NOMO-1 treated with dmso at 0.1 percent for 144 hours (cell line): ENCODE measurements around the gene SPSB1.
"Not testable (repeated sequence)": the region's sequence is repeated elsewhere in the genome, so short reads cannot be mapped to it uniquely, and the experiment has no call there.

ENCODE experiments used
- DNase-seq: peaks from one replicate; lab custom pipeline; 2025; ENCODE audit not compliant: unreplicated experiment; lab: John Stamatoyannopoulos, UW

Gene SPSB1

GRCh38 chr1:9299571-9300541 is 7.2 kb downstream of the SPSB1 start:
- not testable (repeated sequence) for DNase-seq

GRCh38 chr1:9300573-9300972 is 7.9 kb downstream of the SPSB1 start:
- no peak for DNase-seq

DNA sequence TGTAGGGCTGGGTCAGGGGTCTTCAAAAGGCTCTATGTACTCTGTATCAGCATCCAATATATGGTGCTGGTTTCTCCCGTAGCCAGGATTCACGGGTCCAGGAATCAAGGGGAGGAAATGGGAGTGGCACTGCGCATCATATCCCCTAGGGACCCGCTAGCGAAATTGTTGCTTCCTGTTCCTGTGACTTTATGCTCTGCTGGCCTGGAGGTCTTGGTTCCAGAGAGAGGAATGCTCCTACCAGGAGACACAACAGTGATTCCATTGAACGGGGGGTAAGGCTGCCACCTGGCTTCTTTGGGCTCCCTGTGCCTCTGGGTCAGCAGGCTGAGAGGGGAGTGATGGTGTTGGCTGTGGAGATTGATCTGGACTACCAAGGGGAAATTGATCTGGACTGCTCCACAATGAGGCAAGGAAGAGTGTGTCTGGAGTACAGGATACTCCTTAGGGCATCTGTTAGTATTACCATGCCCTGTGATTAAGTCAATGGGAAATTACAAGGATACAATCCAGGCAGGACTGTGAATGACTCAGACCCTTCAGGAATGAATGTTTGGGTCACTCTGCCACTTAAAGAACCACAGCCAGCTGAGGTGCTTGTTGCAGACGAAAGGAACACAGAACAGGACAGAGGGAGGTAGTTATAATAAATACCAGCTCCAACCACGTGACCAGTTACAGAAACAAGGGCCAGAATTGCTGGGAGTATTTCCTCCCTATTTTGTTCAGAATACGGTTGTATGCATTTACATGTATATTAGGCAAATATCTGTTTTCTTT is 10.2 kb downstream of the SPSB1 start:
- DNase-seq, result no peak

DNA sequence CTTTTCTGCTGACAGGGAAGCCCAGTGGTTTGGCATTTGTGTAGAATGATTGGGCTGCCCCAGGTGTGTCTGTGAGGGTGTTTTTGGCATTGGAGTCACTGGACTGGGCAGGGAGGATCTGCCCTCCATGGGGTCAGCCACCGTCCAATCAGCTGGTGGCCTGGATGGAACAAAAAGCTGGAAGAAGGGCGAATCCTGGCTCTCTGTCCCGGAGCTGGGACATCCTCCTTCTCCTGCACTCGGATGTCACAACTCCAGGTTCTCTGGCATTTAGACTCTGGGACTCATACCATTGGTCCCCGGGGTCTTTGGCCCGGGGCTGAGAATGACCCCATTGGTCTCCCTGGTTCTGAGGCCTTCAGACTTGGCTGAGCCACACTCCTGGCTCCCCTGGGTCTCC is 11.2 kb downstream of the SPSB1 start:
- DNase-seq, result no peak

GRCh38 chr1:9305216-9305615 is 12.5 kb downstream of the SPSB1 start:
- DNase-seq, result no peak

- no peak for DNase-seq
Observed at GRCh38 chr1:9306006-9306405, 13.3 kb downstream of the SPSB1 start.

DNA sequence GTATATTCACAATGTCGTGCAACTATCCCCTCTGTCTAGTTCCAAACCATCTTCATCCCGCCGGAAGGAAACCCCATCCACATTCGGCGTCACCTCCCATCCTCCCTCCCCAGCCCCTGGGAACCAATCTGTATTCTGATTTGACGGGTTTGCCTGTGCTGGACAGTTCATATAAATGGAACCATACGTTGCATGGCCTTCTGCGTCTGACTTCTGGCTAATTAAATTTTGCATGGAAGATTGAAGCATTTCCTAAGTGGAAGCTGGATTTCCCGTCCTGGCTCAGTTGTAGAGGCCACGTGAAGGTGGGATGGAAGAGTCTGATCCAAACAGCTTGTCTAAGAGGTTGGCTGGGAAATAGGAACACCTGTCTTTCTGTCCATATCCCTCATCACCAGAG is 14.6 kb downstream of the SPSB1 start:
- DNase-seq, result no peak

DNA sequence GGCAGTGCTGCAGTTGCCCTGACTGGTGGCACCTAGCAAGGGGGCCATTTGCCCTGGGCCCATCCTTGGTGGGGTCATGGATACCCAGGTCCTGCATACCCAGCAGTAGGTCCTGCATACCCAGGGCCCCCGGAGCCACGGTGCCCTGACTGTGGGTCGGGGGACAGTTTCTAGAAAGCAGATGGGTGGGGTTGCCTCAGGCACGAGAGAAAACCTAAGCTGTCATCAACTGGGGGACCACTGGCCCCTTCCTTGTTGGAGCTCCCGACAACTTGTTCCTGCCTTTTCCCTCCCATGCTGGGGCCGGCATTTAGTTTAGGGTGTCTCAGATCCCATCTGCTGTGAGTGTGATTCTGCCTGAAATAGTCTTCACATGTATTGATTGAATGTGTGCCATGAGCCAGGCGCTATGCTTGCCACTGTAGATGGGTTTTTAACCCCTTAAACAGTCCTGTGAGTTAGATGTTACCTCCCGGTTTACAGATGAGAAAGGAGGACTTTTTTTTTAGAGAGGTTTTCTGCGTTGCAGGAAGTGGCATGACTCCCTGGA is 15.6 kb downstream of the SPSB1 start:
- no peak for DNase-seq

DNA sequence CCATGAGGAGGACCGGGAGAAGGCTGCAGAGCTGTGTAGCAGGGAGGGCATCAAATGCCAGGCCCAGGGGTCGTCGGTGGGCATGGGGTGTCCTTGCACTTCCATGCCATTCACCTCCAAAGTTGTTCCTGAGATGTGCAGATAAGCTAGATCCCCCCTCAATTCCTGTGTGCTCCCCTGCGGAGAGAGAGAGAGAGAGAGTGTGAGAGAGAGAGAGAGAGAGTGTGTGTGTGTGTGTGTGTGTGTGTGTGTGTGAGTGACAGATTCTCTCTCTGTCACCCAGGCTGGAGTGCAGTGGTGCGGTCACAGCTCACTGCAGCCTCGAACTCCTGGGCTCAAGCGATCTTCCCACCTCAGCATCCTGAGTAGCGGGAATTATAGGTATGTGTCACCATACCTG is 16.4 kb downstream of the SPSB1 start:
- DNase-seq, result no peak

DNA sequence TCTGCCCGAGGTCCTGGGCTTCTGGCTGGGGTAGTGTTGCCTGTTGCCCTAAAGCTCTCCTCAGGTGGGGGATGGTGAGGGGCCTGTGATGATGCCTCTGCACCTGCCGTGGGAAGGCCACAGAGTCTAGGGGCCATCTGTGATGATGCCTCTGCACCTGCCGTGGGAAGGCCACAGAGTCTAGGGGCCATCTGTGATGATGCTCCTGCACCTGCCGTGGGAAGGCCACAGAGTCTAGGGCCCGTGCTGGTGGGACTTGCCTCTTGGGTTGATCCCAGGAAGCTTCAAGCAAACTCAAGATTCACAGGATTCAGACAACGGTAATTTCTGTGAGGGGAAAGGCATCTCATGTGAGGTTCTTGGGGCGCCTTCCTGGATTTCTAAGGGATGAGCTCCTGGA is 17.3 kb downstream of the SPSB1 start:
- DNase-seq, result no peak

- no peak for DNase-seq
Observed at GRCh38 chr1:9311029-9311428, 18.3 kb downstream of the SPSB1 start.

DNA sequence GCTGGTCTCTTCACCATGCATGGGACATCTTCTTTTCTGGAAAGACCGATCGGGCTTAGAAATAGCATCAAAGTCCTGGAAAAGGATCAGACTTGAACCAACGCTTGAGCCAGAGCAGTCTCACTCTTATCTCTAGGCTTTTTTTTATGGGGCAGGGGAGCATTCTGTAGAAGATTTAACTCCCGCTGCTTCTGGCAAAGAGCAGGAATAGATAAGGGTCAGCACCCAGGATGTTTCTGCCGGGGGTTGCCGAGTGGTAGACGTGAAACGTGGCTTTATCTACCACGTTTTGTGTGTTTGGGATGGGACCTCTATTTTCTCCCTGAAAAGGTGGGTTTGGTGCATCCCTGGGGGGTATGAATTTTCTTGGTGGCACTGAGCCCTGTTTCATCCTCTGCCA is 18.8 kb downstream of the SPSB1 start:
- DNase-seq, result no peak

DNA sequence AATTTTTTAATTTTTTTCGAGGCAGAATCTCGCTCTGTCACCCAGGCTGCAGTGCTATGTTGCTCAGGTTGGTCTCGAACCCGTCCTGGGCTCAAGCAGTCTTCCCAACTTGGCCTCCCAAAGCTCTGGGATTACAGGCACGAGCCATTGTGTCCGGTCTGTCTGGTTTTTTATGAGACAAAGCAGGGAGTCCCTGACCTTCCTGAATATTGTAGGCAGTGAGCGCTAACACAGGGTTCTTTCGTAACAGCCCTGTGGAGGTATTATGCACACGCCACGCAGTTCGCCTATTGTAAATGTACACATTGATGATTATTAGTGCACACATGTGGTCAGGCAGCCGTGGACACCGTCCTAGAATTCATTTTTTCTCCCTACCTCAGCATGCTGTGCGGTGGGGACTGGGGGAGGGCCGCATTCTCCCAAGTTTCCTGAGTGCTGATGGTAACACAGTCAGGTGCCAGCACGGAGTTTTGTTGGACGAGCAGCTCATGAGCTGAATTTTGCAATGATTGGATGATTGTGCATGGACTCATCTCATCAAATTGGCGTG is 19.6 kb downstream of the SPSB1 start:
- DNase-seq, result no peak

DNA sequence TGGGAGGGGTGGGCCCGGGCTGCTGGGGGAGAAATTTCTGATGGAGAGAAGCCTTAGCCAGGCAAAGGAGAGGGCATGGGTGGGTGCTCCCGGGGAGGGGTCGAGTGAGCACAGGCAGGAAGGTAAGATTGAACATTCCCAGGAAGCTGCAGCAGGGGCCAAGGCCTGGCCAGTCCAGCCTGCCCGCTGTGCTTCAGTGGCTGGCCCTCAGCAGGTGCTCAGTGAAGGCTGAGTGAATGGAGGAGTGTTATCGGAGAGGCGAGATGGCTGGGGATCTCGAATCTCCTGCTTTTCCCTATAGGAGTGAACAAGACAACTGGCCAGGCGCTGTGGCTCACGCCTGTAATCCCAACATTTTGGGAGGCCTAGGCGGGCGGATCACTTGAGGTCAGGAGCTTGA is 20.9 kb downstream of the SPSB1 start:
- DNase-seq, result no peak

DNA sequence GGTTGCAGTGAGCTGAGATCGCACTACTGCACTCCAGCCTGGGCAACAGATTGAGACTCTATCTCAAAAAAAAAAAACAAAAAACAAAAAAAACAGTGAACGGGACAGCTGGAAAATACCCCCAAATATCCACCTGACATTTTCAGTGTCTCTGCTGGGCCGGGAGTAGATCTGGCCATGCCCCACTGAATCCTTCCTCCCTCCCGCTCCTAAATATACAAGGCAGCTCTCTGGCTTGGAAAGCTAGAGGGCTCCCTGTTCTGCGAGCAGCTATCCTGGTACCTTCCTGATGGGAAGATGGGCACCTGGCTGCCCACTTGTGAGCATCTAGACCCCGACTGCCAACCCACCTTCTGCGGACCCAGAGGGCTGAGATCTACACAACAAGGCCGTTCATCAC is 21.4 kb downstream of the SPSB1 start:
- DNase-seq, result no peak

DNA sequence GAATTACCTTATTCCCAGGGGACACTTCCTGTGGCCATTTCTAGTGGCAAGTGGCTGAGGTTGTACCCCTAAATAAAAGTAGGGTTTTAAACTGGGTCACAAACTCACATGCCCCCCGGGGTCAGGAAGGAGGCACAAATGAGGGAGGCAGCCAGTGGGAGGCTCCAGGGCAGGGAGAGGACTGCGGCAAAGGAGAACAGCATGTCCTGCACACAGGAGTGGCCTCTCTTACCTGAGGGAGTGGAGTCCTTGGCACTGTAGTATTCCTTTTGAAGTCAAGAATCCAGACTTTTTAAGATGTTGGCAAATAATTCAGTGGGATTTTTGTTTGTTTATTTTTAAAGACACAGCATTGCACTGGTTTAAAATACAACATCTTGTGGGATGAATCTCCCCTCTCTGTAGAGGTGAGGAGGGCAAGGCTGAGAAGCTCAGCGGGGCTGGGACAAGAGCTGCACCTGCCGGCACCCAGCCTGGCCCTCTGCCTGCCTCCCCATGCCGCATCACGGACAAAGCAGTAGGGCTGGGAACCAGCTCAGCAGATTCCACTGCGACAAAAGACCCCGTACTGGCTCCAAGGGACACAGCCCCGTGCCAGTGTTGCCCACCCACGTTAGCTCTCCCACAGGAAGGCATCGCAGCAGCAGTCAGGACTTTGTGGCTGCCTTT is 22.2 kb downstream of the SPSB1 start:
- no peak for DNase-seq

DNA sequence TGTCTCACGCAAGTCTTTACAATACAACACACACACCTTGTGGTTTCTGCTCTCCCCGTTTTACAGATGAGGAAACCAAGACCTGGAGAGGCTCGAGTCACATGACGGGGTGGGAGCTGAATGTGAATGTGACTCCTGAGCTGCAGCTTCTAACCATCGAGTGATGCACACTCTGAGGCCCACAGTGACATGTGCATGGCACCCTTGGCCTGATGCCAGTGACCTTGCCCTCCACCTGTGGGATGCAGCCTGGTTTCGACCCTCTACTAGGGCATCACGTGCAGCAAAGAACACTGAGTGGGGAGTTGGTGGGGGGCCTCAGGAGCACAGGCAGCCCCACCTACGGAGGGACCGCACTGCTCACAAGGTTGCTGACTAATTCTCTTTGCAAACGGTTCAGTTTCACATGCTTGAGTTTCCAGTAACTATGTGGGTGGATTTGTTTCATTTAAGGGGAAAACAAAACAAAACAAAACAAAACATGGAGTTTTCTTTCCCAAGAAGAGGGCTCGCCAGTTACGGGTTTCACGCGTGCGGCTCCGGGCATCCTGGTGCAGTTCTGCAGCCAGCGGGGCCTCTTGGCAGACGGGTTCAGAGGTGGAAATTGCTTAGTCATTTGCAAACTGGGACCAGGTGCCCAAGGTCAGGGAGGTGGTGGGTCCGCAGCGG is 22.9 kb downstream of the SPSB1 start:
- DNase-seq, result no peak

DNA sequence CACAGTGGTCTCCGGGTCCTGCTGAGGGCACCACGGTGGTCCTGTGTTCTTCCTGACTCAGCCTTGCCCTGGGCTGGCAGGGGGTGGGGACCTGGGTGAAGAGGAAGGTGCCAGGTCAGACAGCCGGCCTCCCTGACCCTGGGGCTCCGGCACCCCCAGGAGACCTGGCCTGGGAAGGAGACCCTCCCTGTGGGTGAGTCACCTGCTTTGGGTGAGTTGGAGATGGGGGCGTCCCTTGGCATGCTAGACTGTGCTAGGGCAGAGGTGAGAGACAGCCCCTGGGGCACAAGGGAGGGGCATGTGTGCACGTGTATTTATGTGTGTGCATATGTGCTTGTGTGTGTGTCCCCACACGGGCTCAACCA is 23.4 kb downstream of the SPSB1 start:
- DNase-seq, result no peak

DNA sequence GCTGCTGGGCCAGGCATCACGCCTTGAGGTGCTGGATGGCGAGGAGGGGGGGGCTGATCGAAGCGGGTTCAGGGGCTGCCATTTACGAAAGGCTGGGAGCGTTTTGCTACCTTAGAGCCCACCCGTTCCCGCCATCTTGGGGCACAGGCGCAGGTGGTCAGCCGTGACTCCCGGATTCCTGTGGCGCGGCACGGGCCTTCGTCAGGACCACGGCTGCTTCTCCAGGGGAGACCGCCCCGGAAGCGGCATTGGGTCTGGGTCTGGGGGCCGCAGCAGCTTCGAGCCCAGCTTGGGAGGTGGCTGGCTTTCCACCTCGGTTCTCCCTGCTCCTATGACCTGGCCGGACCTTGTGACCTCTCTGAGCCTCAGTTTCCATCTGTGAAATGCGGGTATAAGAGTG is 23.8 kb downstream of the SPSB1 start:
- DNase-seq, result no peak

GRCh38 chr1:9317072-9317471 is 24.4 kb downstream of the SPSB1 start:
- DNase-seq, result no peak
